ENCODE data around the gene RANBP9.

RANBP9 gene

GRCh38 chr6:13653296-13653695 lies 58.3 kb downstream of the RANBP9 start:
- DNase-seq (ENCODE audit: low spot score), result peak; percentile 11

GRCh38 chr6:13649393-13649792 lies 62.2 kb downstream of the RANBP9 start:
- DNase-seq (ENCODE audit: low spot score), result no peak

- no peak for DNase-seq (ENCODE audit: low spot score)
Observed at GRCh38 chr6:13648850-13649249, 62.8 kb downstream of the RANBP9 start.

- no peak for DNase-seq (ENCODE audit: low spot score)
Observed at GRCh38 chr6:13643125-13643524, 68.5 kb downstream of the RANBP9 start.

GRCh38 chr6:13641315-13641714 lies 70.3 kb downstream of the RANBP9 start:
- DNase-seq (ENCODE audit: low spot score), result peak; percentile 19

- no peak for DNase-seq (ENCODE audit: low spot score)
Observed at GRCh38 chr6:13638626-13639025, 73.0 kb downstream of the RANBP9 start.

- DNase-seq (ENCODE audit: low spot score), result no peak
Observed at GRCh38 chr6:13638014-13638413, 73.6 kb downstream of the RANBP9 start.

- no peak for DNase-seq (ENCODE audit: low spot score)
Observed at GRCh38 chr6:13635948-13636658, 75.5 kb downstream of the RANBP9 start.

- no peak for DNase-seq (ENCODE audit: low spot score)
Observed at GRCh38 chr6:13633343-13633742, 78.3 kb downstream of the RANBP9 start.

- DNase-seq (ENCODE audit: low spot score), result no peak
Observed at GRCh38 chr6:13630499-13630898, 81.1 kb downstream of the RANBP9 start.

- no peak for DNase-seq (ENCODE audit: low spot score)
Observed at GRCh38 chr6:13629459-13630116, 82.0 kb downstream of the RANBP9 start.

GRCh38 chr6:13624871-13625288 lies 86.8 kb downstream of the RANBP9 start:
- peak; percentile 38 for DNase-seq (ENCODE audit: low spot score)

- DNase-seq (ENCODE audit: low spot score), result no peak
Observed at GRCh38 chr6:13617066-13617465, 94.6 kb downstream of the RANBP9 start.

- peak; percentile 66 for DNase-seq (ENCODE audit: low spot score)
Observed at GRCh38 chr6:13615792-13616120, 95.9 kb downstream of the RANBP9 start.

- DNase-seq (ENCODE audit: low spot score), result peak; percentile 99
Observed at GRCh38 chr6:13614926-13615791, 96.5 kb downstream of the RANBP9 start, which contains the start of gene NOL7. NOL7 (plus strand) TSS chr6:13615335; CDS start chr6:13615359, 24 bp downstream.

- peak; percentile 72 for DNase-seq (ENCODE audit: low spot score)
Observed at GRCh38 chr6:13614126-13614925, 97.3 kb downstream of the RANBP9 start.

- DNase-seq (ENCODE audit: low spot score), result no peak
Observed at GRCh38 chr6:13613029-13613594, 98.5 kb downstream of the RANBP9 start.

- DNase-seq (ENCODE audit: low spot score), result no peak
Observed at GRCh38 chr6:13611715-13612114, 99.9 kb downstream of the RANBP9 start.

GRCh38 chr6:13605634-13606033 lies 106.0 kb downstream of the RANBP9 start:
- DNase-seq (ENCODE audit: low spot score), result no peak

GRCh38 chr6:13604546-13605416 lies 106.9 kb downstream of the RANBP9 start:
- no peak for DNase-seq (ENCODE audit: low spot score)

GRCh38 chr6:13604135-13604534 lies 107.5 kb downstream of the RANBP9 start:
- no peak for DNase-seq (ENCODE audit: low spot score)
